Measurements from ENCODE around the gene NDUFS4. TPM values are rescaled to one million over a fixed set of nuclear protein-coding genes. Genes with fewer than 3 reads are reported as not detected.

NDUFS4 gene
- total RNA-seq, 1 donor from 2014 or later: 54.6 TPM

DNA sequence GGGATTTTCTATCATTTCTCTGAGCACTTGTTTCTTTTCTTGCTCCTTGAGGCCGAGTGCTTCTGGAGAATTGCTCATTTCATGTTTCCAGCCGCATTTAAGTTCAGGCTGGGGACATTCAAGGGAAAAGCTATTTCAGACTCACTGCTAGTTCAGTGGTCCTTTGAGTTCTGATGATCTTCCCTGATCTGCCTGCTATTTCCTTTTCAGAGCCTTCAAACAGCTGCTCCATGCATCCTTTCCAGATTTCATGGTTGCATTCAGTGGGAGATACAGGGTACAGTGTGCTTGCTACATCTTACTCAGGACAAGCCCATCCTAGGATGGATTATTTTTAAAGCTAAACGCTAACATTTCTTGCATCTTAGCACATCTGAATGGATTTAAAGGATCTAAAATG lies 14.7 kb downstream of the NDUFS4 start:
- H3K4me3 ChIP-seq: no peak overlapping the region
- no peaks in the 10 kb centered on the region for H3K27me3 ChIP-seq (ENCODE audit: low read depth)
- H3K9me3 ChIP-seq: no peaks in the 10 kb centered on the region
- intact Hi-C loops (cut with DNase I): no loop called here
- H3K36me3 ChIP-seq: no peaks in the 10 kb centered on the region
- TF ChIP-seq, protein P1, sequence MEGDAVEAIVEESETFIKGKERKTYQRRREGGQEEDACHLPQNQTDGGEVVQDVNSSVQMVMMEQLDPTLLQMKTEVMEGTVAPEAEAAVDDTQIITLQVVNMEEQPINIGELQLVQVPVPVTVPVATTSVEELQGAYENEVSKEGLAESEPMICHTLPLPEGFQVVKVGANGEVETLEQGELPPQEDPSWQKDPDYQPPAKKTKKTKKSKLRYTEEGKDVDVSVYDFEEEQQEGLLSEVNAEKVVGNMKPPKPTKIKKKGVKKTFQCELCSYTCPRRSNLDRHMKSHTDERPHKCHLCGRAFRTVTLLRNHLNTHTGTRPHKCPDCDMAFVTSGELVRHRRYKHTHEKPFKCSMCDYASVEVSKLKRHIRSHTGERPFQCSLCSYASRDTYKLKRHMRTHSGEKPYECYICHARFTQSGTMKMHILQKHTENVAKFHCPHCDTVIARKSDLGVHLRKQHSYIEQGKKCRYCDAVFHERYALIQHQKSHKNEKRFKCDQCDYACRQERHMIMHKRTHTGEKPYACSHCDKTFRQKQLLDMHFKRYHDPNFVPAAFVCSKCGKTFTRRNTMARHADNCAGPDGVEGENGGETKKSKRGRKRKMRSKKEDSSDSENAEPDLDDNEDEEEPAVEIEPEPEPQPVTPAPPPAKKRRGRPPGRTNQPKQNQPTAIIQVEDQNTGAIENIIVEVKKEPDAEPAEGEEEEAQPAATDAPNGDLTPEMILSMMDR (IDR thresholded peaks at IDR 0.05): no peak
- no peak overlapping the region for H3K27ac ChIP-seq
- peaks cover 21% of the 10 kb centered on the region for H3K4me1 ChIP-seq
- ATAC-seq (no peak), DNase-seq (no peak)

- DNase-seq: no peak
- no peak overlapping the region for H3K27ac ChIP-seq
- ATAC-seq: no peak
- H3K36me3 ChIP-seq: no peaks in the 10 kb centered on the region
- intact Hi-C loops (cut with DNase I): no loop called here
- peaks cover 21% of the 10 kb centered on the region for H3K4me1 ChIP-seq
- H3K9me3 ChIP-seq: no peaks in the 10 kb centered on the region
- H3K27me3 ChIP-seq (ENCODE audit: low read depth): no peaks in the 10 kb centered on the region
- TF ChIP-seq, protein P1 (IDR thresholded peaks at IDR 0.05): no peak
- no peak overlapping the region for H3K4me3 ChIP-seq
Observed at GRCh38 chr5:53575831-53576230, 15.4 kb downstream of the NDUFS4 start.

DNA sequence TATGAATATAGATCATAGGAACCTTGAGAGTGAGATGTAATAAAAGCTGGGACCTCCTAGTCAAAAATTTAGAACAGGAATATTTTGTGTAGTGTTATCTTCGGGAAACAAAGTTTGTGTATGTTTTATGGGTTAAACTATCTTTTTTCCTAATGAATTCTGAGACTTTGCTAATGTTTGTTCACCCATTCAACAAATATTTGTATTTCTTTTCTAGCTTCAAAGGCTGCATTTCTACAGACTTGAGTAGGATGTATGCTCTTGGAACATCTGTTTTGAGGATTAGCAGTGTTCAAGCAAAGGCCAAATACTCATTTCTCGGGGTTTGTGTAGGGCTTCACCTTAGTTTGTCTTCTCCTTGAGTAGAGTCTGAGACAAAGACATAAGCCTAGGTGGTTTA lies 16.2 kb downstream of the NDUFS4 start:
- DNase-seq (no peak), ATAC-seq (no peak)
- H3K4me3 ChIP-seq: no peak overlapping the region
- intact Hi-C loops (cut with DNase I): no loop called here
- H3K4me1 ChIP-seq: peaks cover 21% of the 10 kb centered on the region
- TF ChIP-seq, protein P1 (IDR thresholded peaks at IDR 0.05): no peak
- no peaks in the 10 kb centered on the region for H3K36me3 ChIP-seq
- H3K27ac ChIP-seq: no peak overlapping the region
- no peaks in the 10 kb centered on the region for H3K9me3 ChIP-seq
- no peaks in the 10 kb centered on the region for H3K27me3 ChIP-seq (ENCODE audit: low read depth)

DNA sequence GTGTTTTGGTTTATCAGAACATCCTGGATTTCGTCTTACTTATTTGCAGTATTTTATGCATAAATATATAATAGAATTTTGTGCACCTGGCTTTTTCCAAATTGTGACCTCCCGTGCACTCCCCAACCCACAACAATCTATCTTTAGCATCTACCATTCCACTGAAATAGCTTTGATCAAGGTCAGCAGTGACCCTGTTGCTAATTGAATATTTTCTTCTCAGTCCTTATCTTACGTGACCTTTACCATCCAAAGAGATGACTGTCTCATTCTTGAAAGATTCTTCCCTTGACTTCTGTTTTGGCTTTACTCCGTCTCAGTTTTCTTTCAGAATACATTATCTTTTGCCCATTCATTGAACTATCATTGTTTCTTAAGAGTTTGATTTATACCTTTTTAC lies 18.4 kb downstream of the NDUFS4 start:
- Histone ChIP-seq H3K4me3 (no peak overlapping the region), H3K36me3 (no peaks in the 10 kb centered on the region), H3K27ac (no peak overlapping the region), H3K27me3 (ENCODE audit: low read depth) (no peaks in the 10 kb centered on the region), H3K4me1 (peaks cover 21% of the 10 kb centered on the region), H3K9me3 (no peaks in the 10 kb centered on the region)
- TF ChIP-seq, protein P1 (IDR thresholded peaks at IDR 0.05): no peak
- intact Hi-C loops (cut with DNase I): no loop called here
- DNase-seq: no peak
- ATAC-seq: no peak

GRCh38 chr5:53580547-53580946 lies 20.1 kb downstream of the NDUFS4 start:
- Histone ChIP-seq H3K27me3 (ENCODE audit: low read depth) (no peaks in the 10 kb centered on the region), H3K4me3 (no peak overlapping the region), H3K9me3 (no peaks in the 10 kb centered on the region), H3K4me1 (peaks cover 19% of the 10 kb centered on the region), H3K27ac (no peak overlapping the region), H3K36me3 (no peaks in the 10 kb centered on the region)
- DNase-seq (no peak), ATAC-seq (no peak)
- intact Hi-C loops (cut with DNase I): no loop called here
- TF ChIP-seq, protein P1 (IDR thresholded peaks at IDR 0.05): no peak

GRCh38 chr5:53582225-53582624 lies 21.8 kb downstream of the NDUFS4 start:
- peaks cover 3% of the 10 kb centered on the region for H3K4me1 ChIP-seq
- TF ChIP-seq, protein P1 (IDR thresholded peaks at IDR 0.05): no peak
- H3K9me3 ChIP-seq: no peaks in the 10 kb centered on the region
- no peak for ATAC-seq
- no peak overlapping the region for H3K4me3 ChIP-seq
- no peak for DNase-seq
- H3K27me3 ChIP-seq (ENCODE audit: low read depth): no peaks in the 10 kb centered on the region
- H3K27ac ChIP-seq: no peak overlapping the region
- H3K36me3 ChIP-seq: no peaks in the 10 kb centered on the region
- intact Hi-C loops (cut with DNase I): no loop called here

All from lower lobe of right lung (tissue), 2 donors.